PC-9 (cell line): ENCODE measurements around the gene EXOC4.

Source experiments
- EZH2 ChIP-seq: fragments of 200-600 bp; sonication (generic); IDR thresholded peaks from 2 replicates; pipeline ENCODE4 v1.8.0; 2017; ENCODE audit warnings: antibody characterized with exemption, low read depth
- TF ChIP-seq, protein P1 (sequence below): fragments of 200-600 bp; sonication (generic); conservative IDR thresholded peaks from 2 replicates; pipeline ENCODE4 v1.6.1; 2017; ENCODE audit warnings: mixed run types, antibody characterized with exemption, mild to moderate bottlenecking, moderate library complexity

DNA sequence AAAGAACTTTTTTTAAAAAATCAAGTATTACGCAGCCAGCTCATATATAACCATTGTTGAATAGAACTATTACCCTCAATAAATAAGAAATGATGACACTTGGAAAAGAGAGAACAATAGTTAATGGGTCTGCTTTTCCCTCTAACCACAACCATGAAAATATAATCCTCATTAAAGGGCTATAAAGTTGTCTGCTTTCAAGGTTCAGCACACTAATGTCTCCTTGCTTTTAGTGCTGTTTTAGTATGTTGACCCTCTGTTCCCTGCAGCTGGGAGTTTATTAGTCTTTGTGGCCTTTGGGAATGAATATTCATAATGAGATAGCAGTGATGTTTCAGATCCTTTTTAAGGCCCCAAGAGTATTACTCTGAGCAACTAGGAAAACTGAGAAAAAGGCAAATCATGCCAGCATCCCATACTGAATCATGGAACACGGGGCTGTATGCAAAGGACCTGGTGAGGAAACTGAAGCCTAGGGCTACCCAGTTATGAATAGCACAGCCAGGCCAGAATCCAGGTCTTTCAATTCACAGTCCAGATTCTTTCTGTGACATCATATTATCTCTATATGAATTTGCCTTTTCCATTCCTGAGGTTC lies 542.3 kb downstream of the EXOC4 start:
- TF ChIP-seq, protein P1, sequence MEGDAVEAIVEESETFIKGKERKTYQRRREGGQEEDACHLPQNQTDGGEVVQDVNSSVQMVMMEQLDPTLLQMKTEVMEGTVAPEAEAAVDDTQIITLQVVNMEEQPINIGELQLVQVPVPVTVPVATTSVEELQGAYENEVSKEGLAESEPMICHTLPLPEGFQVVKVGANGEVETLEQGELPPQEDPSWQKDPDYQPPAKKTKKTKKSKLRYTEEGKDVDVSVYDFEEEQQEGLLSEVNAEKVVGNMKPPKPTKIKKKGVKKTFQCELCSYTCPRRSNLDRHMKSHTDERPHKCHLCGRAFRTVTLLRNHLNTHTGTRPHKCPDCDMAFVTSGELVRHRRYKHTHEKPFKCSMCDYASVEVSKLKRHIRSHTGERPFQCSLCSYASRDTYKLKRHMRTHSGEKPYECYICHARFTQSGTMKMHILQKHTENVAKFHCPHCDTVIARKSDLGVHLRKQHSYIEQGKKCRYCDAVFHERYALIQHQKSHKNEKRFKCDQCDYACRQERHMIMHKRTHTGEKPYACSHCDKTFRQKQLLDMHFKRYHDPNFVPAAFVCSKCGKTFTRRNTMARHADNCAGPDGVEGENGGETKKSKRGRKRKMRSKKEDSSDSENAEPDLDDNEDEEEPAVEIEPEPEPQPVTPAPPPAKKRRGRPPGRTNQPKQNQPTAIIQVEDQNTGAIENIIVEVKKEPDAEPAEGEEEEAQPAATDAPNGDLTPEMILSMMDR, result no peak
- no peak for TF ChIP-seq EZH2
